C4-2B (cell line): ENCODE data around the gene NFIC.

ENCODE experiments used
- ZFX ChIP-seq: fragments of 450-650 bp; IDR thresholded peaks from 2 replicates; pipeline ENCODE4 v1.6.1; 2017
- TF ChIP-seq, protein P1 (sequence below): fragments of 450-650 bp; conservative IDR thresholded peaks from 2 replicates; pipeline ENCODE4 v1.5.1; 2017; ENCODE audit warnings: mild to moderate bottlenecking

DNA sequence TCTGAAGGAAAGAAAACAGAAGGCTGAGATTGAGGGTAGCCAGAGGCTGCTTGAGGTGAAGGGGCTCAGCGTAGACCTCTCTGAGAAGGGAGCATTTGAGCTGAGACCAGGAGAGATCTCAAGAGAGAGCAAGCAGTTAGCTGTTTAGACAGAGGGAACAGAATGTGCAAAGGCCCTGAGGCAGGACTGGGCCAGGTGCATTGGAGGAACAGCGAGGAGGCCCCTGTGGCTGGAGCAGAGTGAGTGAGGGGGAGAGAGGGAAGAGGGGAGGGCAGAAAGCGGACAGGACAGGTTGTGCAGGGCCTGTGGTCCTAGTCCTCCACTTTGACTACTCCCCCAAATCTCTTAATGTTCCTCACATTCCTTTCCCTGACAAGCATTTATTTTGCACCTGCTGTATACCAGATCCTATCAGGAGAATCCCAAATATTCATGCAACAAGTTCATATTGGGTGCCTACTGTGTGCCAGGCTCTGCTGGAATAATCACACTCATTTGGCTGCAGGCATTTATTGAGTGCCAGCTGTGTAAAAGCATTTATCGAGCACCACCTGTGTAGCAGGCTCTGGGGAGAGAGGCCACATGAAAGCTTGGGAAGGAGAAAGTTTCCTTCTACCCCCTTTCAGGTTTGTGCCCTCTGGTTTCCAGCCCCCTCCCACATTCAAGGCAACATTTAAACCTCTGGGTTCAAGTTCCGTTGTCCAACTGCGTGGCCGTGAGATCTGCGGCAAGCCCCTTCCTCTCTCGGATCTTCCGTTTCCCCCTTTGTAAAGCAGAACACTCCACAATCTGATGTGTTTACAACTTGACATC, 36.5 kb downstream of the NFIC start:
- TF ChIP-seq, protein P1, sequence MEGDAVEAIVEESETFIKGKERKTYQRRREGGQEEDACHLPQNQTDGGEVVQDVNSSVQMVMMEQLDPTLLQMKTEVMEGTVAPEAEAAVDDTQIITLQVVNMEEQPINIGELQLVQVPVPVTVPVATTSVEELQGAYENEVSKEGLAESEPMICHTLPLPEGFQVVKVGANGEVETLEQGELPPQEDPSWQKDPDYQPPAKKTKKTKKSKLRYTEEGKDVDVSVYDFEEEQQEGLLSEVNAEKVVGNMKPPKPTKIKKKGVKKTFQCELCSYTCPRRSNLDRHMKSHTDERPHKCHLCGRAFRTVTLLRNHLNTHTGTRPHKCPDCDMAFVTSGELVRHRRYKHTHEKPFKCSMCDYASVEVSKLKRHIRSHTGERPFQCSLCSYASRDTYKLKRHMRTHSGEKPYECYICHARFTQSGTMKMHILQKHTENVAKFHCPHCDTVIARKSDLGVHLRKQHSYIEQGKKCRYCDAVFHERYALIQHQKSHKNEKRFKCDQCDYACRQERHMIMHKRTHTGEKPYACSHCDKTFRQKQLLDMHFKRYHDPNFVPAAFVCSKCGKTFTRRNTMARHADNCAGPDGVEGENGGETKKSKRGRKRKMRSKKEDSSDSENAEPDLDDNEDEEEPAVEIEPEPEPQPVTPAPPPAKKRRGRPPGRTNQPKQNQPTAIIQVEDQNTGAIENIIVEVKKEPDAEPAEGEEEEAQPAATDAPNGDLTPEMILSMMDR, result no peak
- TF ChIP-seq ZFX, result no peak
